Astrocyte (in vitro differentiated cells and primary cell): ENCODE results near the gene GLIPR1. TPM values are rescaled to one million over a fixed set of nuclear protein-coding genes. Genes with fewer than 3 reads are reported as not detected.

Experiments used
- DNase-seq: peaks from one replicate; pipeline ENCODE4 v3.0.0-alpha.2; 2010; ENCODE audit warnings: low read depth
- FAIRE-seq: peaks from 2 replicates; lab custom pipeline; 2011; peaks lifted over from hg19 to GRCh38; lab: Jason Lieb, UNC
- H2AFZ ChIP-seq: 2 replicates; pipeline ENCODE4 v1.6.0; 2012; ENCODE audit warnings: low read depth, low read length, inconsistent platforms
- H3K27ac ChIP-seq: 2 replicates; pipeline ENCODE4 v1.5.1; 2011; ENCODE audit warnings: low read depth, low read length, inconsistent platforms
- H3K27me3 ChIP-seq: 2 replicates; pipeline ENCODE4 v1.6.0; 2011; ENCODE audit warnings: low read length, inconsistent platforms; ENCODE audit not compliant: insufficient read depth
- H3K36me3 ChIP-seq: 2 replicates; pipeline ENCODE4 v1.5.1; 2011; ENCODE audit warnings: low read length, inconsistent platforms; ENCODE audit not compliant: insufficient read depth
- H3K4me1 ChIP-seq: 2 replicates; pipeline ENCODE4 v1.5.1; 2011; ENCODE audit warnings: low read length, inconsistent platforms; ENCODE audit not compliant: insufficient read depth
- H3K4me2 ChIP-seq: 2 replicates; pipeline ENCODE4 v1.6.0; 2012; ENCODE audit warnings: low read length, inconsistent platforms
- H3K4me3 ChIP-seq: 2 replicates; pipeline ENCODE4 v1.5.1; 2011; ENCODE audit warnings: low read depth, mild to moderate bottlenecking, low read length, inconsistent platforms; ENCODE audit not compliant: insufficient read depth
- H3K79me2 ChIP-seq: 2 replicates; pipeline ENCODE4 v1.6.0; 2012; ENCODE audit warnings: mild to moderate bottlenecking, low read length, inconsistent platforms; ENCODE audit not compliant: insufficient read depth
- H3K9ac ChIP-seq: 2 replicates; pipeline ENCODE4 v1.6.0; 2012; ENCODE audit warnings: mild to moderate bottlenecking, low read length, inconsistent platforms
- H3K9me3 ChIP-seq: 2 replicates; pipeline ENCODE4 v1.5.1; 2012; ENCODE audit warnings: low read depth, mild to moderate bottlenecking, low read length, inconsistent platforms; ENCODE audit not compliant: insufficient read depth
- H4K20me1 ChIP-seq: 2 replicates; pipeline ENCODE4 v1.6.0; 2012; ENCODE audit warnings: low read length, inconsistent platforms; ENCODE audit not compliant: insufficient read depth
- H3K27ac Mint-ChIP-seq: one replicate; pipeline ENCODE4 v1.8.0; 2021; ENCODE audit warnings: mild to moderate bottlenecking, mixed read lengths; ENCODE audit not compliant: unreplicated experiment
- H3K27me3 Mint-ChIP-seq: one replicate; pipeline ENCODE4 v1.8.0; 2021; ENCODE audit warnings: low read depth, mixed read lengths; ENCODE audit not compliant: unreplicated experiment
- H3K36me3 Mint-ChIP-seq: one replicate; pipeline ENCODE4 v1.8.0; 2021; ENCODE audit warnings: low read depth, mixed read lengths; ENCODE audit not compliant: unreplicated experiment
- H3K4me1 Mint-ChIP-seq: one replicate; pipeline ENCODE4 v1.8.0; 2021; ENCODE audit warnings: low read depth, mixed read lengths; ENCODE audit not compliant: unreplicated experiment
- H3K4me3 Mint-ChIP-seq: one replicate; pipeline ENCODE4 v1.8.0; 2021; ENCODE audit warnings: mild to moderate bottlenecking, moderate library complexity, mixed read lengths; ENCODE audit not compliant: unreplicated experiment
- H3K9me3 Mint-ChIP-seq: one replicate; pipeline ENCODE4 v1.8.0; 2021; ENCODE audit warnings: mild to moderate bottlenecking, mixed read lengths; ENCODE audit not compliant: unreplicated experiment
- EZH2 ChIP-seq: IDR thresholded peaks from 2 replicates; pipeline ENCODE4 v1.6.1; 2012; ENCODE audit warnings: mild to moderate bottlenecking, low read length, inconsistent platforms; ENCODE audit not compliant: insufficient read depth
- total RNA-seq: library from RNA; stranded (reverse); gene quantifications from 2 replicates; pipeline ENCODE4 v1.2.1, GENCODE V29; 2021
- TF ChIP-seq, protein P1 (sequence below): IDR thresholded peaks from 2 replicates; pipeline ENCODE4 v1.5.1; 2011; ENCODE audit warnings: low read depth, mild to moderate bottlenecking, inconsistent platforms, low read length, moderate library complexity; ENCODE audit not compliant: insufficient read depth

GLIPR1 gene
- total RNA-seq, 1 donor from 2014 or later, result 232 TPM

DNA sequence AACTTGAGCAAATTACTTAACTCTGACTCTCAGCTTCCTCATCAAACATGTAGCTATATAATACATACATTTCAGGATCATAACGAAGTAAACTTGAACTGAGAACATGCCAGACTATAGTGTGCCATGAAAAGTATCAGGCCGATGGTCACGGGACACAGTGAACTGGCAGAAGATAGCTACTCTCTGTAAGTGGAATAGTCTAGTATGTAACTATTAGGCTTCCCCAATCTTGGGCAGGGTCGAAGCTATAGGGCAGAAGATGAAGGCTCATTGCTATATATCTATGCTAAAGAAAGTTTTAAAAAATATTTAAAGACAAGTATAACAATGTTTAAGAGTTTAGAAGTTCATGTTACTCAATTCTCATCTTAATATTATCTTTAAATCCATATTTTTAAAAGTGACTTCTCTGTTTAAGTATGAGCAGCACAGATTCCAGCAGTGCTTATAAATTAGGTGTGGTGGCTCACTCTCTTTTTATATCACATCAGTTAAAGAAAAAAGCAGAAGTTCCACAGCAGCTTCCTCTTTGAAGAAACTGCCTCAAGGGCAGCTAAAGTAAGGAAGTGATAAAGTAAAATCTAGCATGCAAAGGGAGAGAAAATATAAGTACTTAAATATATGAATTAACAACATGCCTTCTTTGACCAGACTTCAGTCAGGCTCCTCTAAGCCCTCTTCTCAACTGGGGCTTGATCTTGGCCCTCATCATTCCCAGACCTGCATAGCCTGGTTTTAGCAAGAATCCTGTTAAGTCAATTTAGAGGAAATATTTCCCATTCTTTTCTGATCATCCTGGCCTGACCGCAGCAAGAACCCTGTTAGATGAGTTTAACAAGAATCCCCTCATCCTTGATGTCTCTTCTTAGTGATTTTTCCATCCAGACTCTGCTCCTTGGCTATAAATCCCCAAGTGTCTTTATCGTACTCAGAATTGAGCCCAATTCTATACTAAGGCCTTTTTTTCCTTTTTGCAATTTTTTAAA lies 8.4 kb upstream of the GLIPR1 start:
- no peak overlapping the region for H2AFZ ChIP-seq
- DNase-seq (no peak), FAIRE-seq (no peak)
- no peaks in the 10 kb centered on the region for H3K9me3 ChIP-seq
- Mint-ChIP-seq H3K27me3 (no peaks in the 10 kb centered on the region), H3K9me3 (peaks cover 3% of the 10 kb centered on the region), H3K36me3 (no peaks in the 10 kb centered on the region), H3K27ac (no peak overlapping the region), H3K4me1 (peaks cover 3% of the 10 kb centered on the region), H3K4me3 (no peak overlapping the region)
- H3K4me2 ChIP-seq, result no peak overlapping the region
- no peak overlapping the region for H3K4me3 ChIP-seq
- no peak for TF ChIP-seq EZH2
- TF ChIP-seq, protein P1, sequence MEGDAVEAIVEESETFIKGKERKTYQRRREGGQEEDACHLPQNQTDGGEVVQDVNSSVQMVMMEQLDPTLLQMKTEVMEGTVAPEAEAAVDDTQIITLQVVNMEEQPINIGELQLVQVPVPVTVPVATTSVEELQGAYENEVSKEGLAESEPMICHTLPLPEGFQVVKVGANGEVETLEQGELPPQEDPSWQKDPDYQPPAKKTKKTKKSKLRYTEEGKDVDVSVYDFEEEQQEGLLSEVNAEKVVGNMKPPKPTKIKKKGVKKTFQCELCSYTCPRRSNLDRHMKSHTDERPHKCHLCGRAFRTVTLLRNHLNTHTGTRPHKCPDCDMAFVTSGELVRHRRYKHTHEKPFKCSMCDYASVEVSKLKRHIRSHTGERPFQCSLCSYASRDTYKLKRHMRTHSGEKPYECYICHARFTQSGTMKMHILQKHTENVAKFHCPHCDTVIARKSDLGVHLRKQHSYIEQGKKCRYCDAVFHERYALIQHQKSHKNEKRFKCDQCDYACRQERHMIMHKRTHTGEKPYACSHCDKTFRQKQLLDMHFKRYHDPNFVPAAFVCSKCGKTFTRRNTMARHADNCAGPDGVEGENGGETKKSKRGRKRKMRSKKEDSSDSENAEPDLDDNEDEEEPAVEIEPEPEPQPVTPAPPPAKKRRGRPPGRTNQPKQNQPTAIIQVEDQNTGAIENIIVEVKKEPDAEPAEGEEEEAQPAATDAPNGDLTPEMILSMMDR, result no peak
- H3K9ac ChIP-seq, result no peak overlapping the region
- H3K36me3 ChIP-seq, result no peaks in the 10 kb centered on the region
- no peaks in the 10 kb centered on the region for H3K4me1 ChIP-seq
- H3K27ac ChIP-seq, result no peak overlapping the region
- no peaks in the 10 kb centered on the region for H4K20me1 ChIP-seq
- no peaks in the 10 kb centered on the region for H3K27me3 ChIP-seq
- H3K79me2 ChIP-seq, result no peaks in the 10 kb centered on the region

DNA sequence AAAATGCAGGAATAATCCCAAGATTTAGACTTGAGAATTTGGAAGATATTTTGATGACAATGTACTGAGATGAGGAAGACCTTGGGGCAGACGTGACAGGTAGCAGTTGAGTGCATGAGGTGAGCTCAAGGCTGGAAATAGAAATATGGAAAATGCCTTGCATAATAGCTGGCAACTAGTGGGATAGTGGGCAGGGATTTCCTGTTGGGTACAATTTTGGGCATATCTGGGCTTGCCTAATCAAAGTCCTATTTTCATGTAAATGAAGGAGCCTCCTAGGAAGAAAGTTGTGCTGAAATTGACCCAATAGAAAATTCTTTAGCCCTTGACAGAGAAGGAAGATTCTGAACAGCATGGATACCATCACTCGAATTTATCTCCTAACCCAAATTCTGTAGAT lies 6.4 kb upstream of the GLIPR1 start:
- H3K9me3 ChIP-seq, result no peaks in the 10 kb centered on the region
- H3K36me3 ChIP-seq, result no peaks in the 10 kb centered on the region
- Mint-ChIP-seq H3K27me3 (no peaks in the 10 kb centered on the region), H3K27ac (no peak overlapping the region), H3K4me1 (peaks cover 3% of the 10 kb centered on the region), H3K9me3 (peaks cover 3% of the 10 kb centered on the region), H3K36me3 (no peaks in the 10 kb centered on the region), H3K4me3 (no peak overlapping the region)
- DNase-seq, result no peak
- H3K27ac ChIP-seq, result no peak overlapping the region
- no peak overlapping the region for H3K9ac ChIP-seq
- no peaks in the 10 kb centered on the region for H3K4me1 ChIP-seq
- no peaks in the 10 kb centered on the region for H3K79me2 ChIP-seq
- H3K27me3 ChIP-seq, result no peaks in the 10 kb centered on the region
- no peaks in the 10 kb centered on the region for H4K20me1 ChIP-seq
- FAIRE-seq, result no peak
- no peak overlapping the region for H3K4me2 ChIP-seq
- no peak overlapping the region for H2AFZ ChIP-seq
- TF ChIP-seq, protein P1, result no peak
- TF ChIP-seq EZH2, result no peak
- no peak overlapping the region for H3K4me3 ChIP-seq

GRCh38 chr12:75476071-75476470 lies 4.5 kb upstream of the GLIPR1 start:
- DNase-seq (no peak), FAIRE-seq (no peak)
- peaks cover 13% of the 10 kb centered on the region for H3K4me1 Mint-ChIP-seq
- peaks cover 7% of the 10 kb centered on the region for H3K4me1 ChIP-seq
- H3K36me3 Mint-ChIP-seq, result no peaks in the 10 kb centered on the region
- H3K9ac ChIP-seq, result no peak overlapping the region
- no peaks in the 10 kb centered on the region for H3K9me3 ChIP-seq
- no peak overlapping the region for H3K4me2 ChIP-seq
- TF ChIP-seq, protein P1, result no peak
- TF ChIP-seq EZH2, result no peak
- no peak overlapping the region for H3K27ac Mint-ChIP-seq
- H3K79me2 ChIP-seq, result peaks cover 3% of the 10 kb centered on the region
- no peaks in the 10 kb centered on the region for H3K27me3 ChIP-seq
- no peak overlapping the region for H3K27ac ChIP-seq
- no peaks in the 10 kb centered on the region for H4K20me1 ChIP-seq
- no peaks in the 10 kb centered on the region for H3K36me3 ChIP-seq
- no peaks in the 10 kb centered on the region for H3K27me3 Mint-ChIP-seq
- H3K4me3 ChIP-seq, result no peak overlapping the region
- no peaks in the 10 kb centered on the region for H3K9me3 Mint-ChIP-seq
- no peak overlapping the region for H3K4me3 Mint-ChIP-seq
- H2AFZ ChIP-seq, result no peak overlapping the region
